GM20431 (cell line): ENCODE results near the gene PLA2G2F.

Source experiments
- in situ Hi-C: fragments of 300-500 bp; cut with MseI, MboI; formaldehyde crosslinking; loops from one replicate; pipeline ENCODE4 v1.15.0; 2020; ENCODE audit warnings: low sequenced_read_pairs; ENCODE audit not compliant: unreplicated experiment

Gene PLA2G2F

GRCh38 chr1:20165522-20165951 is 26.4 kb downstream of the PLA2G2F start:
- in situ Hi-C loops, result no loop called here

GRCh38 chr1:20166051-20166450 is 26.9 kb downstream of the PLA2G2F start:
- in situ Hi-C loops, result no loop called here

- in situ Hi-C loops, result no loop called here
Observed at GRCh38 chr1:20167126-20167525, 28.0 kb downstream of the PLA2G2F start.

GRCh38 chr1:20168564-20169491 is 29.7 kb downstream of the PLA2G2F start:
- in situ Hi-C loops, result no loop called here

GRCh38 chr1:20169932-20170331 is 30.8 kb downstream of the PLA2G2F start:
- in situ Hi-C loops, result no loop called here

GRCh38 chr1:20172033-20172590 is 33.0 kb downstream of the PLA2G2F start:
- in situ Hi-C loops, result no loop called here

GRCh38 chr1:20174937-20175666 is 36.0 kb downstream of the PLA2G2F start:
- in situ Hi-C loops, result no loop called here

GRCh38 chr1:20178634-20179370 is 39.7 kb downstream of the PLA2G2F start:
- in situ Hi-C loops, result no loop called here

- in situ Hi-C loops, result no loop called here
Observed at GRCh38 chr1:20179371-20180128, 40.4 kb downstream of the PLA2G2F start.

- in situ Hi-C loops, result no loop called here
Observed at GRCh38 chr1:20180129-20180843, 41.2 kb downstream of the PLA2G2F start.

- in situ Hi-C loops, result no loop called here
Observed at GRCh38 chr1:20180844-20181207, 41.7 kb downstream of the PLA2G2F start.

GRCh38 chr1:20182415-20182814 is 43.3 kb downstream of the PLA2G2F start:
- in situ Hi-C loops, result no loop called here

GRCh38 chr1:20183035-20183434 is 43.9 kb downstream of the PLA2G2F start:
- in situ Hi-C loops, result no loop called here

- in situ Hi-C loops, result no loop called here
Observed at GRCh38 chr1:20183616-20184271, 44.6 kb downstream of the PLA2G2F start.

GRCh38 chr1:20184481-20184900 is 45.4 kb downstream of the PLA2G2F start:
- in situ Hi-C loops, result no loop called here

- in situ Hi-C loops, result no loop called here
Observed at GRCh38 chr1:20184997-20185833, 46.1 kb downstream of the PLA2G2F start.
